HuH-7.5 (cell line): ENCODE results near the gene TBC1D22A.

Source experiments
- DNase-seq: peaks from one replicate; pipeline ENCODE4 v3.0.0; 2011; ENCODE audit warnings: low spot score

TBC1D22A gene

GRCh38 chr22:47060718-47061117, 298.3 kb downstream of the TBC1D22A start:
- no peak for DNase-seq

GRCh38 chr22:47061226-47061625, 298.8 kb downstream of the TBC1D22A start:
- DNase-seq: no peak

GRCh38 chr22:47062126-47062525, 299.7 kb downstream of the TBC1D22A start:
- no peak for DNase-seq

- DNase-seq: no peak
Observed at GRCh38 chr22:47063071-47063509, 300.6 kb downstream of the TBC1D22A start.

GRCh38 chr22:47063606-47064005, 301.2 kb downstream of the TBC1D22A start:
- DNase-seq: no peak

GRCh38 chr22:47064016-47064415, 301.6 kb downstream of the TBC1D22A start:
- no peak for DNase-seq

GRCh38 chr22:47064416-47064815, 302.0 kb downstream of the TBC1D22A start:
- DNase-seq: no peak

- no peak for DNase-seq
Observed at GRCh38 chr22:47065756-47066615, 303.5 kb downstream of the TBC1D22A start.

GRCh38 chr22:47066616-47066905, 304.1 kb downstream of the TBC1D22A start:
- no peak for DNase-seq

GRCh38 chr22:47067321-47067890, 305.0 kb downstream of the TBC1D22A start:
- no peak for DNase-seq

- DNase-seq: no peak
Observed at GRCh38 chr22:47067911-47068625, 305.6 kb downstream of the TBC1D22A start.

- no peak for DNase-seq
Observed at GRCh38 chr22:47068626-47068996, 306.2 kb downstream of the TBC1D22A start.

- no peak for DNase-seq
Observed at GRCh38 chr22:47069270-47069669, 306.8 kb downstream of the TBC1D22A start.

- no peak for DNase-seq
Observed at GRCh38 chr22:47071078-47071806, 308.8 kb downstream of the TBC1D22A start.

GRCh38 chr22:47071807-47072641, 309.6 kb downstream of the TBC1D22A start:
- DNase-seq: no peak

GRCh38 chr22:47072642-47072967, 310.2 kb downstream of the TBC1D22A start:
- DNase-seq: no peak

- DNase-seq: no peak
Observed at GRCh38 chr22:47073075-47073474, 310.6 kb downstream of the TBC1D22A start.

- DNase-seq: no peak
Observed at GRCh38 chr22:47074105-47074504, 311.7 kb downstream of the TBC1D22A start.

GRCh38 chr22:47075568-47075967, 313.1 kb downstream of the TBC1D22A start:
- DNase-seq: no peak

GRCh38 chr22:47076758-47077157, 314.3 kb downstream of the TBC1D22A start:
- no peak for DNase-seq

GRCh38 chr22:47080100-47080499, 317.6 kb downstream of the TBC1D22A start:
- DNase-seq: no peak

GRCh38 chr22:47082505-47082904, 320.1 kb downstream of the TBC1D22A start:
- no peak for DNase-seq
